H1 (cell line): ENCODE measurements around the gene C10orf95. TPM values are rescaled to one million over a fixed set of nuclear protein-coding genes. Genes with fewer than 3 reads are reported as not detected.

ENCODE experiments used
- CTCF ChIA-PET: fragments of 300-600 bp; sonication (Branson Sonifier 250); formaldehyde crosslinking; loops from one replicate; lab custom pipeline; 2021; ENCODE audit not compliant: partially characterized antibody; lab: Charles Lee
- POLR2A ChIA-PET: fragments of 300-600 bp; sonication (Branson Sonifier 250); formaldehyde crosslinking; loops from one replicate; lab custom pipeline; 2021; ENCODE audit warnings: inconsistent platforms; ENCODE audit not compliant: partially characterized antibody; lab: Charles Lee
- DNase-seq, 2 experiments: peaks; one replicate each; pipeline versions ENCODE4 v3.0.0 to v3.0.0-alpha.2; 2010 to 2022; ENCODE audit warnings: low spot score in 2 of 2, low read depth in 1 of 2, mixed read lengths in 1 of 2
- FAIRE-seq: peaks from 2 replicates; lab custom pipeline; 2011; peaks lifted over from hg19 to GRCh38; lab: Jason Lieb, UNC
- H2AFZ ChIP-seq: 2 replicates; pipeline ENCODE4 v1.8.1; 2012; ENCODE audit warnings: low read length, inconsistent platforms
- H2AK5ac ChIP-seq: 2 replicates; pipeline ENCODE4 v1.6.1; 2013; ENCODE audit warnings: low read depth, low read length
- H2BK120ac ChIP-seq: replicated peaks from 2 replicates; pipeline ENCODE3; 2013; ENCODE audit warnings: low read depth, low read length, inconsistent platforms
- H2BK12ac ChIP-seq: 2 replicates; pipeline ENCODE4 v1.6.1; 2013; ENCODE audit warnings: low read depth, low read length
- H2BK15ac ChIP-seq: 2 replicates; pipeline ENCODE4 v1.6.1; 2013; ENCODE audit warnings: low read length
- H2BK20ac ChIP-seq: 2 replicates; pipeline ENCODE4 v1.6.1; 2013; ENCODE audit warnings: low read length
- H2BK5ac ChIP-seq: 2 replicates; pipeline ENCODE4 v1.6.1; 2013; ENCODE audit warnings: low read depth, low read length
- H3K14ac ChIP-seq: 2 replicates; pipeline ENCODE4 v1.6.1; 2013; ENCODE audit warnings: inconsistent platforms; ENCODE audit not compliant: insufficient read length
- H3K18ac ChIP-seq: 2 replicates; pipeline ENCODE4 v1.6.1; 2013; ENCODE audit warnings: low read length; ENCODE audit errors: extremely low read depth
- H3K23ac ChIP-seq: 2 replicates; pipeline ENCODE4 v1.6.1; 2013; ENCODE audit warnings: inconsistent platforms; ENCODE audit not compliant: insufficient read length
- H3K23me2 ChIP-seq: 2 replicates; pipeline ENCODE4 v1.6.1; 2013; ENCODE audit warnings: low read depth, low read length
- H3K27ac ChIP-seq: 2 replicates; pipeline ENCODE4 v1.6.1; 2011; ENCODE audit warnings: low read depth, low read length, inconsistent platforms
- H3K27me3 ChIP-seq, 4 experiments: replicated peaks in 1 of 4; 1 replicate in 1 of 4; 2 replicates in 3 of 4; pipeline versions ENCODE4 v1.6.1 to v1.8.1; 2011 to 2013; ENCODE audit warnings: low read length in 3 of 4, mild to moderate bottlenecking in 3 of 4, inconsistent platforms in 2 of 4, mixed read lengths in 2 of 4, moderate library complexity in 1 of 4; ENCODE audit not compliant: control insufficient read depth in 3 of 4, insufficient read depth in 3 of 4; ENCODE audit errors: extremely low read depth in 1 of 4
- H3K36me3 ChIP-seq, 4 experiments: 2 replicates each; pipeline versions ENCODE4 v1.6.1 to v1.8.1; 2011 to 2013; ENCODE audit warnings: mild to moderate bottlenecking in 4 of 4, low read length in 3 of 4, moderate library complexity in 2 of 4, control low read depth in 1 of 4, inconsistent platforms in 1 of 4; ENCODE audit not compliant: insufficient read depth in 4 of 4, control insufficient read depth in 2 of 4
- H3K4ac ChIP-seq: replicated peaks from 2 replicates; pipeline ENCODE3; 2013; ENCODE audit warnings: low read length, low read depth, mixed read lengths, inconsistent platforms; ENCODE audit not compliant: insufficient read length
- H3K4me1 ChIP-seq, 4 experiments: replicated peaks in 1 of 4; 1 replicate in 1 of 4; 2 replicates in 3 of 4; pipeline versions ENCODE4 v1.6.1 to v1.8.1; 2011 to 2013; ENCODE audit warnings: low read length in 3 of 4, inconsistent platforms in 2 of 4, mixed read lengths in 1 of 4; ENCODE audit not compliant: insufficient read depth in 4 of 4, control insufficient read depth in 3 of 4
- H3K4me2 ChIP-seq, 2 experiments: 2 replicates each; pipeline versions ENCODE4 v1.6.1 to v1.8.1; 2011 to 2013; ENCODE audit warnings: low read depth in 2 of 2, low read length in 2 of 2, control low read depth in 1 of 2, inconsistent platforms in 1 of 2, mild to moderate bottlenecking in 1 of 2; ENCODE audit not compliant: insufficient read depth in 1 of 2
- H3K4me3 ChIP-seq, 4 experiments: fragments of 200-600, 300-600 bp in 1 of 4; sonication (generic), shearing (Covaris generic), sonication (Bioruptor Twin) in 1 of 4; 2 replicates each; pipeline versions ENCODE4 v1.5.1 to v1.8.1; 2011 to 2016; ENCODE audit warnings: low read length in 4 of 4, low read depth in 3 of 4, control low read depth in 2 of 4, inconsistent platforms in 2 of 4, mild to moderate bottlenecking in 2 of 4, mixed read lengths in 1 of 4, moderate library complexity in 1 of 4; ENCODE audit not compliant: insufficient read depth in 2 of 4; ENCODE audit errors: extremely low read depth in 1 of 4
- H3K56ac ChIP-seq: replicated peaks from 2 replicates; pipeline ENCODE3; 2013; ENCODE audit warnings: low read depth, mild to moderate bottlenecking, mixed read lengths, low read length, inconsistent platforms; ENCODE audit not compliant: insufficient read length
- H3K79me1 ChIP-seq: 2 replicates; pipeline ENCODE4 v1.6.1; 2013; ENCODE audit warnings: low read depth, low read length, control low read depth
- H3K79me2 ChIP-seq, 2 experiments: 2 replicates each; pipeline versions ENCODE4 v1.6.1 to v1.8.1; 2012 to 2013; ENCODE audit warnings: low read length in 2 of 2, mild to moderate bottlenecking in 2 of 2, inconsistent platforms in 1 of 2; ENCODE audit not compliant: insufficient read depth in 2 of 2, control insufficient read depth in 1 of 2
- H3K9ac ChIP-seq, 4 experiments: replicated peaks in 1 of 4; 1 replicate in 1 of 4; 2 replicates in 3 of 4; pipeline versions ENCODE4 v1.6.1 to v1.8.1; 2011 to 2013; ENCODE audit warnings: low read depth in 3 of 4, low read length in 3 of 4, control low read depth in 2 of 4, mild to moderate bottlenecking in 2 of 4, moderate library complexity in 2 of 4, inconsistent platforms in 1 of 4; ENCODE audit errors: extremely low read depth in 1 of 4
- H3K9me3 ChIP-seq, 2 experiments: 2 replicates each; pipeline versions ENCODE4 v1.6.1 to v1.8.1; 2012 to 2013; ENCODE audit warnings: mild to moderate bottlenecking in 2 of 2, moderate library complexity in 2 of 2, control low read depth in 1 of 2, inconsistent platforms in 1 of 2, low read depth in 1 of 2, low read length in 1 of 2, mixed read lengths in 1 of 2; ENCODE audit not compliant: insufficient read depth in 2 of 2
- H4K20me1 ChIP-seq, 2 experiments: replicated peaks in 1 of 2; 2 replicates each; pipeline versions ENCODE3 to v1.8.1; 2011 to 2013; ENCODE audit warnings: inconsistent platforms in 2 of 2, low read length in 2 of 2, mild to moderate bottlenecking in 1 of 2; ENCODE audit not compliant: insufficient read depth in 2 of 2, control insufficient read depth in 1 of 2
- H4K5ac ChIP-seq: 2 replicates; pipeline ENCODE4 v1.6.1; 2013; ENCODE audit warnings: low read length, low read depth, mixed read lengths, inconsistent platforms; ENCODE audit not compliant: insufficient read length
- H4K8ac ChIP-seq: 2 replicates; pipeline ENCODE4 v1.8.0; 2013; ENCODE audit warnings: mild to moderate bottlenecking, moderate library complexity, low read length, inconsistent platforms; ENCODE audit not compliant: insufficient read depth; ENCODE audit errors: extremely low read depth
- H4K91ac ChIP-seq: replicated peaks from 2 replicates; pipeline ENCODE3; 2013; ENCODE audit warnings: low read length, mixed read lengths, inconsistent platforms; ENCODE audit not compliant: insufficient read length
- CHD1 ChIP-seq: IDR thresholded peaks from 2 replicates; pipeline ENCODE4 v1.6.1; 2012; ENCODE audit warnings: low read depth, low read length, improper control_type of control experiment
- GTF2F1 ChIP-seq: IDR thresholded peaks from 2 replicates; pipeline ENCODE4 v1.6.1; 2012; ENCODE audit warnings: low read depth, low read length, improper control_type of control experiment, borderline replicate concordance
- MAFK ChIP-seq: IDR thresholded peaks from 2 replicates; pipeline ENCODE4 v1.6.1; 2012; ENCODE audit warnings: low read depth, mild to moderate bottlenecking, improper control_type of control experiment, low read length
- RAD21 ChIP-seq, 2 experiments: IDR thresholded peaks in 1 of 2; conservative IDR thresholded peaks in 1 of 2; 2 replicates each; pipeline ENCODE4 v1.6.1; 2011; ENCODE audit warnings: low read depth in 2 of 2, low read length in 2 of 2, improper control_type of control experiment in 1 of 2, inconsistent platforms in 1 of 2, mild to moderate bottlenecking in 1 of 2, moderate library complexity in 1 of 2
- RFX5 ChIP-seq: IDR thresholded peaks from 2 replicates; pipeline ENCODE4 v1.6.1; 2011; ENCODE audit warnings: low read depth, low read length, improper control_type of control experiment, borderline replicate concordance
- TCF12 ChIP-seq: IDR thresholded peaks from 2 replicates; pipeline ENCODE4 v1.6.1; 2011; ENCODE audit warnings: low read depth, mild to moderate bottlenecking, low read length
- WGBS, 2 experiments: shearing (Covaris generic) in 1 of 2; methylation state at CpG; one replicate each; pipeline versions ENCODE4 v1.1.6 to v1.1.7; 2013 to 2015; ENCODE audit warnings: low lambda C conversion rate in 2 of 2, mixed read lengths in 2 of 2, inconsistent platforms in 1 of 2, low coverage in 1 of 2, missing lambda C conversion rate in 1 of 2; ENCODE audit not compliant: insufficient replicate concordance in 2 of 2, insufficient coverage in 1 of 2, insufficient read length in 1 of 2; ENCODE audit errors: extremely low coverage in 1 of 2, missing lambda C conversion rate in 1 of 2; 5-methylcytosine and 5-hydroxymethylcytosine counted together
- polyA plus RNA-seq, 7 experiments: library from polyadenylated mRNA; depleted of rRNA in 3 of 7; stranded (reverse) in 5 of 7; unstranded in 2 of 7; fragments of >200 nt in 5 of 7; fragments of 200-250 nt in 2 of 7; gene quantifications; 1 replicate in 5 of 7; 2 replicates in 1 of 7; 4 replicates in 1 of 7; pipeline versions ENCODE4 v1.2.1 to v1.2.3, GENCODE V29; 2011 to 2013; ENCODE audit warnings: missing spikeins in 2 of 7, mixed read lengths in 2 of 7
- total RNA-seq: library from RNA; stranded (reverse); fragmentation: NEBNext Ultra II Directional; extraction: Animal tissue kit (Norgen Biotek cat#: 25700); gene quantifications from 2 replicates; pipeline ENCODE4 v1.2.1, GENCODE V29; 2021
- TF ChIP-seq, protein P1 (sequence below): IDR thresholded peaks from 2 replicates; pipeline ENCODE4 v1.6.1; 2012; ENCODE audit warnings: inconsistent platforms
- TF ChIP-seq, protein P2 (sequence below): IDR thresholded peaks from 2 replicates; pipeline ENCODE4 v1.6.1; 2012; ENCODE audit warnings: inconsistent platforms

C10orf95 gene
- total and polyA plus RNA-seq, 2 of the 8 experiments (the other 6 are each of a cell fraction or from before 2014, with no cell fraction given): 0.34 to 0.48 TPM

DNA sequence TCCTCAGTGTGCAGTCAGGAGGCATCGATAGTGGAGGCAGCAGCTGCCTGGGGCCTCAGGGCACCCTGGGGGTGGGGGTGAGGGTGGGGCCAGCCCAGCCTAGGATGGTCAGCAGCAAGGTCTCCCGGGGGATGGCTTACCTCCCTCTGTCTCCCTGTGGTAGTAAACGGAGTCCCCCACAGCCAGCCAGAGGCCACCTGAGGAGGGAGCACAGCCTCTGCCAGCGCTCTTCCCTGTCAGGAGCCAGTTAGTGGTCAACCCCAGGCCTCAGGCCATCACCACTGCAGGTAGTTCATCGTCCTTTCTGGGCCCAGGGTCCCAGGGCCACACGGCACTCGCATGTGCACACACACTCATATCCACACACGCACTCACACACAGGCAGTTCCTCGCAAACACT, 29.1 kb upstream of the C10orf95 start:
- H4K5ac ChIP-seq: no peak overlapping the region
- H3K79me1 ChIP-seq: no peaks in the 10 kb centered on the region
- H2BK12ac ChIP-seq: no peak overlapping the region
- no peak overlapping the region for H3K4ac ChIP-seq
- no peak overlapping the region for H2BK15ac ChIP-seq
- H4K8ac ChIP-seq: no peak overlapping the region
- H4K20me1 ChIP-seq: peaks cover 0 to 13% of the 10 kb centered on the region in 2 experiments
- H3K4me2 ChIP-seq: no peak overlapping the region
- H2AK5ac ChIP-seq: no peak overlapping the region
- H3K36me3 ChIP-seq: peaks cover 19 to 48% (median 36%) of the 10 kb centered on the region in 4 experiments
- ChIA-PET POLR2A (interaction anchor here (1.1 to 2.7 kb wide), 5 partner anchors 9 to 86 kb away, joined by 3 to 11 read pairs (median 4); no protein-coding TSS in a partner anchor), CTCF (interaction anchor here (1.0 to 8.1 kb wide), 15 partner anchors 11 to 310 kb away, joined by 3 to 77 read pairs (median 9); partner anchors contain the start of gene FBXL15)
- WGBS, 2 experiments: 91% methylated on average over 8 of the region's 9 CpGs; no CpG with 5 or more reads in 1 of the 2 experiments
- H3K23me2 ChIP-seq: no peaks in the 10 kb centered on the region
- no peaks in the 10 kb centered on the region for H3K9me3 ChIP-seq
- H3K14ac ChIP-seq: no peak overlapping the region
- H3K18ac ChIP-seq: no peak overlapping the region
- H3K9ac ChIP-seq: no peak overlapping the region
- no peak for TF ChIP-seq RFX5
- TF ChIP-seq MAFK: no peak
- no peak for TF ChIP-seq CHD1
- no peak for TF ChIP-seq TCF12
- TF ChIP-seq, protein P1, sequence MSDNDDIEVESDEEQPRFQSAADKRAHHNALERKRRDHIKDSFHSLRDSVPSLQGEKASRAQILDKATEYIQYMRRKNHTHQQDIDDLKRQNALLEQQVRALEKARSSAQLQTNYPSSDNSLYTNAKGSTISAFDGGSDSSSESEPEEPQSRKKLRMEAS: no peak
- TF ChIP-seq, protein P2, sequence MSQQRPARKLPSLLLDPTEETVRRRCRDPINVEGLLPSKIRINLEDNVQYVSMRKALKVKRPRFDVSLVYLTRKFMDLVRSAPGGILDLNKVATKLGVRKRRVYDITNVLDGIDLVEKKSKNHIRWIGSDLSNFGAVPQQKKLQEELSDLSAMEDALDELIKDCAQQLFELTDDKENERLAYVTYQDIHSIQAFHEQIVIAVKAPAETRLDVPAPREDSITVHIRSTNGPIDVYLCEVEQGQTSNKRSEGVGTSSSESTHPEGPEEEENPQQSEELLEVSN: no peak
- no peak for TF ChIP-seq RAD21 (IDR thresholded peaks at IDR 0.05 in 1 of 2, conservative IDR thresholded peaks at IDR 0.05 in 1 of 2; ENCODE audit: low read depth in 2 of 2, low read length in 2 of 2)
- TF ChIP-seq GTF2F1: no peak
- no peak overlapping the region for H3K23ac ChIP-seq
- no peak overlapping the region for H4K91ac ChIP-seq
- H3K27me3 ChIP-seq: no peaks in the 10 kb centered on the region; a peak in 1 of 7 replicates
- no peaks in the 10 kb centered on the region for H3K4me1 ChIP-seq
- FAIRE-seq (no peak), DNase-seq (no peak)
- H2BK5ac ChIP-seq: no peak overlapping the region
- no peaks in the 10 kb centered on the region for H3K79me2 ChIP-seq
- H2AFZ ChIP-seq: no peak overlapping the region
- no peak overlapping the region for H3K27ac ChIP-seq
- H3K56ac ChIP-seq: no peak overlapping the region
- no peak overlapping the region for H2BK20ac ChIP-seq
- H3K4me3 ChIP-seq: no peak overlapping the region
- H2BK120ac ChIP-seq: no peak overlapping the region
